Right cardiac atrium (tissue), 5 donors: ENCODE measurements around the gene UNC13D. TPM values are rescaled to one million over a fixed set of nuclear protein-coding genes. Genes with fewer than 3 reads are reported as not detected.

Source experiments
- ATAC-seq, 2 donors: fragments of 200-7000 bp; cut with Tn5 transposase; one replicate each; pipeline versions ENCODE4 v1.8.0 to v1.9.1; 2020; ENCODE audit warnings: moderate library complexity in 2 of 2, mild to moderate bottlenecking in 1 of 2
- DNase-seq, 3 donors: peaks; one replicate each; pipeline ENCODE4 v3.0.0-alpha.2; 2020
- H3K27ac ChIP-seq: one replicate; pipeline ENCODE4 v1.5.1; 2013; ENCODE audit warnings: mild to moderate bottlenecking, low read length, control low read depth, moderate library complexity
- H3K27me3 ChIP-seq: one replicate; pipeline ENCODE4 v1.6.1; 2013; ENCODE audit not compliant: control insufficient read depth, insufficient read depth
- H3K4me1 ChIP-seq: one replicate; pipeline ENCODE4 v1.6.1; 2013; ENCODE audit warnings: low read length; ENCODE audit not compliant: control insufficient read depth, insufficient read depth
- H3K4me3 ChIP-seq: one replicate; pipeline ENCODE4 v1.5.1; 2013; ENCODE audit warnings: low read length, control low read depth
- H3K9me3 ChIP-seq: one replicate; pipeline ENCODE4 v1.6.1; 2013; ENCODE audit warnings: low read length; ENCODE audit not compliant: control insufficient read depth
- WGBS: extraction: QIAGEN DNeasy Blood & Tissue Kit; methylation state at CpG from one replicate; pipeline ENCODE4 v1.1.7; 2013; 5-methylcytosine and 5-hydroxymethylcytosine counted together
- intact Hi-C, 4 donors: fragments of 100-400 bp; cut with DNase I; formaldehyde crosslinking; loops; one replicate each; pipeline versions ENCODE4 v1.11.0 to v1.14.0; 2022 to 2023
- polyA plus RNA-seq: library from polyadenylated mRNA; stranded (reverse); fragments of 200-250 nt; gene quantifications from one replicate; pipeline ENCODE4 v1.2.3, GENCODE V29; 2013
- total RNA-seq, 4 donors: library from RNA; stranded (reverse); fragmentation: NEBNext Ultra II Directional; extraction: Animal tissue kit (Norgen Biotek cat#: 25700); gene quantifications; one replicate each; pipeline ENCODE4 v1.2.1, GENCODE V29; 2021
- donor health status: healthy with polysubstance abuse.
- donor health status: DM: no; HTN: yes; CAD: no.
- donor health status: DM: no; HTN: no; CAD: no.
- donor health status: DM: no; HTN: yes; CAD: no; lungs with severe emphysema.
- donor health status: DM: yes; HTN: yes; CAD: no.

Gene UNC13D
- total and polyA plus RNA-seq, 5 donors = 12.6 to 30.4 (median 26.8) TPM

GRCh38 chr17:75881678-75882454 is 37.7 kb upstream of the UNC13D start:
- no peak overlapping the region for H3K27ac ChIP-seq
- 87% methylated on average over 15 of the region's 15 CpGs for WGBS
- ATAC-seq (no peak), DNase-seq (no peak)
- H3K4me3 ChIP-seq = no peak overlapping the region
- H3K27me3 ChIP-seq = no peaks in the 10 kb centered on the region
- peaks cover 3% of the 10 kb centered on the region for H3K4me1 ChIP-seq
- H3K9me3 ChIP-seq = no peaks in the 10 kb centered on the region
- intact Hi-C loops = no loop called here

DNA sequence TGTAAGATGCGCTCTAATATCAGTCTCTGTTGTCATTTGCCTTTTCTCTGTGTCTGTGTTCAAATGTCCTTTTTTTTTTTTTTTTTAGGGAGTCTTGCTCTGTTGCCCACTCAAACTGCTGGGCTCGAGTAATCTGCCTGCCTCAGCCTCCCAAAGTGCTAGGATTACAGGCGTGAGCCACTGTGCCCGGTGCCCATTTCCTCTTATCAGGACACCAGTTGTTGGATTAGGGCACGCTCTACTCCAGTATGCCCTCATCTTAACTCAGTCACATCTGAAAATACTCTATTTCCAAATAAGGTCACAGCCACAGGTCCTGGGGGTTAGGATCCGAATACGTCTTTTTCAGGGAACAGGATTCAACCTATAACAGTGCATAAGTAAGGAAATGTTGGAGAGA is 36.1 kb upstream of the UNC13D start:
- no peaks in the 10 kb centered on the region for H3K9me3 ChIP-seq
- no peak for ATAC-seq
- WGBS = 73% methylated on average over 7 of the region's 7 CpGs
- H3K27ac ChIP-seq = no peak overlapping the region
- H3K27me3 ChIP-seq = no peaks in the 10 kb centered on the region
- peaks cover 14% of the 10 kb centered on the region for H3K4me1 ChIP-seq
- DNase-seq = no peak
- H3K4me3 ChIP-seq = no peak overlapping the region
- intact Hi-C loops = no loop called here

DNA sequence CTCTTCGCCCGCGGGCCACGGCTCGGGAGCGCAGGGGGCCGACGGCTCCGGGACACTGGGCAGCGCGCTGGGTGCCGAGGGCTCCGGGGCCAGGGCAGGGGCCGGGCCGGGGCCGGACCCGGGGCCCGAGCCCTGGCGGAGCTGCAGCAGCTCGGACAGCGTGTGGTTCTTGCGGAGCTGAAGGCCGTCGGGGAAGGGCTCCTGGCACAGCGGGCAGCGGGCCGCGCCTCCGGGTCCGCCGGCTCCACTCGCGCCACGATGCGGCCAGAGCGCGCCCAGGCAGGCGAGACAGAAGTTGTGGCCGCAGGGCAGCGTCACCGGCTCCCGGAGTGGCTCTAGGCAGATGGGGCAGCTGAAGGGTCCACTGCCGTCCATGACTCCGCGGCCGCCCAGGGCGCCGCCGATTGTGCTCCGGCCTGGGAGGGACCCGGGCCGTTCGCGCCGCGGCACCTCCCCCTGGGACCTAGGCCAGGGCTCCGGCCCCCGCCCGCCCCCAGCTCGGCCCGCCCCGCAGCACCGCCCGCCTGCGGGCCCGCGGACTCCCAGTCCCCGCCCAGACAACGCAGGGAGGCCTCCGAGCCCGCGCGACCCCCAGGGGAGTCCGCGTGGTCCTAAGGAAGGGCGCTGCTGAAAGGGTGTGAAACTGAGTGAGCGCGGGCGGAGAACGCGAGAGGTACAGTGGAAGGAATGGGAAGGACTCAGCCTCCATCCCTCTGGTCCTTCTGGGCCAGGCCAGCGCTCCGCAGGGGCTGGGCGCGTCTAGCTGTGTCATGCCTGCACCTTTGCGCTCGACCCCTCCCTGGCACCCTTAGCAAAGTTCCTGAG is 34.2 kb upstream of the UNC13D start, which contains the start of gene TRIM47:
Gene TRIM47, minus strand, starts transcription at position 408 of the 825 bp plus-strand sequence. Its CDS starts 33 bp downstream, at position 375.
- intact Hi-C loops = no loop called here
- H3K27me3 ChIP-seq = no peaks in the 10 kb centered on the region
- H3K9me3 ChIP-seq = no peaks in the 10 kb centered on the region
- 2% methylated on average over 86 of the region's 87 CpGs for WGBS
- DNase-seq = peak; percentile 83 to 93 (median 91)
- H3K4me1 ChIP-seq = peaks cover 16% of the 10 kb centered on the region
- peak; percentile 61 to 69 for ATAC-seq
- H3K4me3 ChIP-seq = peak within 1 kb of the TSS; percentile 66
- peak within 1 kb of the TSS; percentile 91 for H3K27ac ChIP-seq

DNA sequence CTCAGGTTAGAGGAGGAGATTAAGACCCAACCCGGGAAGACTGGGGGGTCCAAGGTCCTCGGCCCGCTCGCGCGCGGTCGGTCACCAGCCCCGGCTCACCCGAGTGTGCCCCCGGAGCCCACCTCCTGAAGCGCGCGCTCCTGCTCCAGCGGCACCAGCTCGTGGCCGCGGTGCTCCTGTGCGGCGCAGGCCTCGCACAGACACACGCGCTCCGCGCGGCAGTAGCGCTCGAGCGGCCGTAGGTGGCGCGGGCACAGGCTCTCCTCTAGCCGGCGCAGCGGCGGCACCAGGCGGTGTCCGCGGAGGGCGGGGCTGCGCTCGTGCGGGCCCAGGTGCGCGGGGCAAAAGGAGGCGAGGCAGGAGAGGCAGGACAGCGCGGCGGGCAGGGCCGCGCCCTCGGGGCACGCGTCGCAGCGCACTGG is 33.6 kb upstream of the UNC13D start:
- Histone ChIP-seq H3K27me3 (no peaks in the 10 kb centered on the region), H3K4me3 (peak overlapping the region; percentile 66), H3K4me1 (peaks cover 19% of the 10 kb centered on the region), H3K27ac (peak overlapping the region; percentile 91), H3K9me3 (no peaks in the 10 kb centered on the region)
- WGBS = under 1% methylated on average over 56 of the region's 56 CpGs
- DNase-seq (peak; percentile 72 to 93 (median 90)), ATAC-seq (peak; percentile 67 to 69)
- intact Hi-C loops = no loop called here

- intact Hi-C loops = no loop called here
- peak overlapping the region; percentile 91 for H3K27ac ChIP-seq
Measured at GRCh38 chr17:75876938-75877751, 32.9 kb upstream of the UNC13D start.

GRCh38 chr17:75876190-75876937 is 32.2 kb upstream of the UNC13D start:
- intact Hi-C loops = no loop called here

More at GRCh38 chr17:75876938-75877751, 32.9 kb upstream of the UNC13D start:
- Histone ChIP-seq H3K27me3 (no peaks in the 10 kb centered on the region), H3K4me3 (peak overlapping the region; percentile 66), H3K9me3 (no peaks in the 10 kb centered on the region), H3K4me1 (peaks cover 22% of the 10 kb centered on the region)
- DNase-seq = peak; percentile 96 to 98 (median 97)
- peak; percentile 72 to 75 for ATAC-seq
- 6% methylated on average over 41 of the region's 41 CpGs for WGBS

GRCh38 chr17:75875940-75876189 is 31.7 kb upstream of the UNC13D start:
- peak overlapping the region; percentile 88 for H3K27ac ChIP-seq
- no peaks in the 10 kb centered on the region for H3K9me3 ChIP-seq
- ATAC-seq = no peak
- no peak overlapping the region for H3K4me3 ChIP-seq
- no peaks in the 10 kb centered on the region for H3K27me3 ChIP-seq
- H3K4me1 ChIP-seq = peaks cover 22% of the 10 kb centered on the region
- intact Hi-C loops = no loop called here
- peak in 1 of 3 donors; percentile 80 for DNase-seq
- 45% methylated on average over 5 of the region's 5 CpGs for WGBS

More at GRCh38 chr17:75876190-75876937, 32.2 kb upstream of the UNC13D start:
- Histone ChIP-seq H3K9me3 (no peaks in the 10 kb centered on the region), H3K27me3 (no peaks in the 10 kb centered on the region), H3K4me3 (peak overlapping the region; percentile 66), H3K4me1 (peaks cover 22% of the 10 kb centered on the region), H3K27ac (peak overlapping the region; percentile 88)
- ATAC-seq (peak; percentile 4 to 8), DNase-seq (peak in 2 of 3 donors; percentile 61 to 82)
- 36% methylated on average over 26 of the region's 26 CpGs for WGBS

- ATAC-seq (no peak), DNase-seq (peak in 2 of 3 donors; percentile 57 to 72)
- Histone ChIP-seq H3K27ac (peak overlapping the region; percentile 88), H3K4me1 (peaks cover 22% of the 10 kb centered on the region), H3K9me3 (no peaks in the 10 kb centered on the region), H3K27me3 (no peaks in the 10 kb centered on the region), H3K4me3 (no peak overlapping the region)
- 65% methylated on average over 18 of the region's 18 CpGs for WGBS
- intact Hi-C loops = no loop called here
Measured at GRCh38 chr17:75875182-75875939, 31.2 kb upstream of the UNC13D start.

DNA sequence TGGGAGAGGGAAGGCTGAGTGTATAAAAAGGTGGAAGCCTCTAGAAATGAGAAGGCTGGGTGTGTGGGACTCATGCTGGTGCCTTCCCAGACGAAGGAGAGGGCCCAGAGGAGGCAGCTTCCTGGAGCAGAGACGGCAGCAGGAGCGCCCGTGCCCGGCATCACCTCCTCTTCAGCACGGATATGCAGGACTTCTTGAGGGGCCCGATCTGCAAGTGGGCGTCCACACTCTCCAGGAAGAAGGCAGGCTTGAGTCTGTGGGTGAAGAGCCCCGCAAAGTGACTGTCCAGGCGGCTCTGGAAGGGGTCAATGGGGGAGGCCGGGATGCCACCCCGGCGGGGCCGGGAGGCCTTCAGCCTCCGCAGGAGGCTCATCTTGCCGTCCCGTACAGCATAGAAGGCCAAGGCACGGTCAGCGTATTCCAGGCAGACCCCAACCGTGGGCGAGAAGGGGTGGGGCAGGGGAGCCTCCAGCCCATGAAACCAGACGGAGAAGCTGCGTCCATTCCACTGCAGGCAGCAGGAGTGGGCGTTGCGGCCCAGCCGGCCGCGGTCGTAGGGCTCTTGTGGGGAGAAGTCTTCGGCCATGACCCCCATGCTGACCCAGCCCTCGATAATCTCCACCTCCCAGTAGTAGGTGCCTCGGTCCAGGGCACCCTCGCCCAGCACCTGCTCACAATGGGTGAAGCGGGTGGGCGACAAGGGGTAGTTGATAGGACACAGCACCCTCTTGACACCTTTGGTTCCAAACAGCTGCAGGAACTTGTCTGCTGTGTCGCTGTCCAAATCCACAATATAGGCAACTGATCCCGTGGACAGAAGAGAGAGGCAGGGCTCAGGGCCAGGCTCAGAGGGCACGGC is 30.3 kb upstream of the UNC13D start:
- Histone ChIP-seq H3K27ac (no peak overlapping the region), H3K4me3 (no peak overlapping the region), H3K9me3 (no peaks in the 10 kb centered on the region), H3K4me1 (peaks cover 22% of the 10 kb centered on the region), H3K27me3 (no peaks in the 10 kb centered on the region)
- 89% methylated on average over 38 of the region's 38 CpGs for WGBS
- no peak for ATAC-seq
- DNase-seq = peak in 1 of 3 donors; percentile 66
- intact Hi-C loops = no loop called here
